NCI-H1417 (cell line): Measurements from ENCODE around the gene PCDHA4.
A peak's percentile ranks its signal among the peaks of the same experiment; 100 is the strongest.
"Not testable (repeated sequence)": the region's sequence is repeated elsewhere in the genome, so short reads cannot be mapped to it uniquely, and the experiment has no call there.

Experiments used
- DNase-seq, 3 experiments: peaks; one replicate each; lab custom pipeline; 2025; lab: John Stamatoyannopoulos, UW

Gene PCDHA4

GRCh38 chr5:140821375-140822280, 14.8 kb downstream of the PCDHA4 start, which contains the start of gene PCDHA5:
Gene PCDHA5 (plus strand): TSS chr5:140821613.
- DNase-seq = no peak

GRCh38 chr5:140822281-140822629, 15.4 kb downstream of the PCDHA4 start:
- DNase-seq = no peak

- DNase-seq = not testable (repeated sequence)
These were observed 16.1 kb downstream of the PCDHA4 start for GRCh38 chr5:140822969-140823368.

GRCh38 chr5:140823475-140823874, 16.6 kb downstream of the PCDHA4 start:
- DNase-seq = no peak

- peak; percentile 36 to 88 (median 77) for DNase-seq
These were observed 21.0 kb downstream of the PCDHA4 start, which contains the start of gene PCDHA6 for GRCh38 chr5:140827704-140828361. Gene PCDHA6 (plus strand): TSS chr5:140827960. CDS start chr5:140828092, 132 bp downstream.

GRCh38 chr5:140828362-140828737, 21.5 kb downstream of the PCDHA4 start:
- peak; percentile 29 to 83 (median 60) for DNase-seq

- not testable (repeated sequence) for DNase-seq
These were observed 22.9 kb downstream of the PCDHA4 start for GRCh38 chr5:140829511-140830501.

- DNase-seq = no peak
These were observed 27.1 kb downstream of the PCDHA4 start, which contains the start of gene PCDHA7 for GRCh38 chr5:140833993-140834392. Gene PCDHA7 (plus strand): TSS chr5:140834269. CDS start chr5:140834384, 115 bp downstream.

GRCh38 chr5:140834439-140835008, 27.7 kb downstream of the PCDHA4 start:
- not testable (repeated sequence) for DNase-seq

- DNase-seq = no peak
These were observed 29.0 kb downstream of the PCDHA4 start for GRCh38 chr5:140835622-140836510.

GRCh38 chr5:140840978-140841962, 34.4 kb downstream of the PCDHA4 start, which contains the start of gene PCDHA8:
Gene PCDHA8 (plus strand): TSS chr5:140841187. CDS start chr5:140841322, 135 bp downstream.
- DNase-seq = no peak

GRCh38 chr5:140842798-140843733, 36.2 kb downstream of the PCDHA4 start:
- no peak for DNase-seq

- DNase-seq = not testable (repeated sequence)
These were observed 41.6 kb downstream of the PCDHA4 start, which contains the start of gene PCDHA9 for GRCh38 chr5:140848139-140849102. Gene PCDHA9 (plus strand): TSS chr5:140848382. CDS start chr5:140848496, 114 bp downstream.

GRCh38 chr5:140849831-140850634, 43.2 kb downstream of the PCDHA4 start:
- DNase-seq = not testable (repeated sequence)
